ENCODE measurements around the gene MYRFL.
"Not testable (repeated sequence)": the region's sequence is repeated elsewhere in the genome, so short reads cannot be mapped to it uniquely, and the experiment has no call there.

Gene MYRFL

DNA sequence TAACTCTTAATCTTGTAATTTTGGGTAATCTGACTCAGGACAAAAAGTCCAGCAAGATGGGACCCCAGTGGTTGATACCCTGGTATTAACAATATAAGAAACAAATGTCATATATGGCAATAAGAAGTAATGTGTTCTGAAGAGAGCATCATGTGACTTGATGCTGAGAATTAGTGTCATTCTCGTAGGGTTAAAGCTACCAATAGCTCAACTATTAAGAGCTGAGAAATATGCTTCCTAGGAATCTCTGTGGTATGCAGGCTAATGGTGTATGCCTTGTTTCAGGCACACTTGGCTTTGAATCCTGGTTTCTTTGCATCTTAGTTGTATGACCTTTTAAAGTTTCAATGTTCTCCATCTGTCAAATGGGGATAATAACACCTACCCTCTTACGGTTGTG lies 9.1 kb downstream of the MYRFL start:
- Mint-ChIP-seq H3K9me3 (no peaks in the 10 kb centered on the region), H3K4me1 (ENCODE audit: low read depth) (no peaks in the 10 kb centered on the region), H3K27me3 (ENCODE audit: low read depth) (peaks cover 6% of the 10 kb centered on the region), H3K4me3 (no peak overlapping the region), H3K36me3 (ENCODE audit: low read depth) (no peaks in the 10 kb centered on the region), H3K27ac (no peak overlapping the region)

DNA sequence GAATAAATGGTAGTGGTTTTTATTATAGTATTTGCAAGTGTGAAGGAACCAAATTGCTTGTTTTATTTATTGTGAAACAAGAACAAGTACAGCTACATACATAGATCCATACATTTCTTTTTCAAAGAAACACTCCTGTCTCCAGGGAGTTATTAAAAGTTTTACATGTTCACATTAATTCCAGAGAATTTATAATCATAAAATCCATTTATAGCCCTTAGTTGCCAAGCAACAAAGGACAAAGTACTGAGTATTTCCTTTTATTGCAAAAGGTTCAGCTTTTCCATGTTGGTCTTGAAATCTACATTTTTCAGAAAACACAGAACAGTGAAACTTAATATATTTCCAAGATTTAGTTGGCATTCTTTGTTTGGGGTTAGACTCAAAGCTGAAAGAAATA lies 9.5 kb downstream of the MYRFL start:
- Mint-ChIP-seq H3K27me3 (ENCODE audit: low read depth) (peaks cover 5% of the 10 kb centered on the region), H3K36me3 (ENCODE audit: low read depth) (no peaks in the 10 kb centered on the region), H3K4me1 (ENCODE audit: low read depth) (no peaks in the 10 kb centered on the region), H3K27ac (no peak overlapping the region), H3K4me3 (no peak overlapping the region), H3K9me3 (no peaks in the 10 kb centered on the region)

DNA sequence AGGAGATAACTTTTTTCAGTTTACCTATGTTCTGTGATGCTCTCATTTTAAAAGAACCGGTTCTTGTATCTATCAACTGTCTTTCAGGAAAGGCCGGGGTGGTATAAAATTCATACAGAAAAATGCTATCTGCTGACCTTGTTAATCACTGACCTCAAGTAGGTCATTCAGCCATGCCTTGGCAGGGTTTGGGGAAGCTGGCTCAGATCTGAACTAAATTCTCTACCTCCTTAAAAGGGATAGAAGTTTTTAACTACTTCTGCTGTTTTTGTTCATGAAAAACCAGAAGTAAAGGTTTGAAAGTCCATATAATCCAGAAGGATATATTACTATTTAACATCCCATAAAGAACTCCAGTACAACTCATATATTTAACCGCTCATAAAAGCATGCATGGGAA lies 10.1 kb downstream of the MYRFL start:
- Mint-ChIP-seq H3K27ac (no peak overlapping the region), H3K36me3 (ENCODE audit: low read depth) (no peaks in the 10 kb centered on the region), H3K4me3 (no peak overlapping the region), H3K9me3 (no peaks in the 10 kb centered on the region), H3K27me3 (ENCODE audit: low read depth) (peaks cover 5% of the 10 kb centered on the region), H3K4me1 (ENCODE audit: low read depth) (no peaks in the 10 kb centered on the region)

DNA sequence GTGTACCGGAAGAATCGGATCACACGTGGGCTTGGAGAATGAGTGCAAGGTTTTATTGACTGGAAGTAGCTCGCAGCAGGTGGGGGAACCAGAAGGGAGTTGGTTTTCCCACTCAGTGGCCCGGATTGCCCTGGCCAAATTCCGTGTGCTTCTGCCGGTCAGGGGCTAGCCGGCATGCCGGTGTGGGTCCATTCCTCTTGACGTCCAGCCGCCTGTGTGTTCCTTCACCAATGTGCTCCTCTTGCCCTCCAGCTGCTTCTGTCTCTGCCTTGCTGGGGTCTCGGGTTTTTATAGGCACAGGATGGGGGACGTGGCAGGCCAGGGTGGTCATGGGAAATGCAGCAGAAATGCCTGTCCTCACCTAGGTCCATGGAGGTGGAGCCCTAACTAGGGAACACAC lies 11.0 kb downstream of the MYRFL start:
- Mint-ChIP-seq H3K9me3 (no peaks in the 10 kb centered on the region), H3K4me1 (ENCODE audit: low read depth) (no peaks in the 10 kb centered on the region), H3K27me3 (ENCODE audit: low read depth) (peaks cover 9% of the 10 kb centered on the region), H3K4me3 (no peak overlapping the region), H3K27ac (no peak overlapping the region), H3K36me3 (ENCODE audit: low read depth) (no peaks in the 10 kb centered on the region)

DNA sequence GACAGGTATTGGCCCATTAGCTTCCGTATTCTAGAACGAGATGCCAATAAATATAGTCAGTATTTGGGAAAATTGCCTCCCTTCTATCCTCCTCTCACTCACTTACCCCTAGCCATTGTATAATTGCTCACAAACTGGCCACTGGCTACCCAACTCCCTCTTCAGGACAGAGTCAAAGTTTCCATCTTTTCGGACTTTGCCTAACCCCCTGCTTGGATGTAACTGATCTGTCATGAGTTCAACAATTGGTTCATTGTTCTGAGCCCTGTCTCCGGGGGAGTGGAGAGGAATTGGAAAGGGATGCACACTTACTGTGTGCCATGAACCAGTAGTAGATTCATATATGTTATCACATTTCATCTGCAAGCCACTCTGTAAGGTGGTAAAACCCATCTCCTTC lies 12.2 kb downstream of the MYRFL start:
- no peak overlapping the region for H3K4me3 Mint-ChIP-seq
- no peaks in the 10 kb centered on the region for H3K4me1 Mint-ChIP-seq (ENCODE audit: low read depth)
- H3K27me3 Mint-ChIP-seq (ENCODE audit: low read depth) = peaks cover 9% of the 10 kb centered on the region
- no peaks in the 10 kb centered on the region for H3K36me3 Mint-ChIP-seq (ENCODE audit: low read depth)
- no peaks in the 10 kb centered on the region for H3K9me3 Mint-ChIP-seq
- H3K27ac Mint-ChIP-seq = no peak overlapping the region

DNA sequence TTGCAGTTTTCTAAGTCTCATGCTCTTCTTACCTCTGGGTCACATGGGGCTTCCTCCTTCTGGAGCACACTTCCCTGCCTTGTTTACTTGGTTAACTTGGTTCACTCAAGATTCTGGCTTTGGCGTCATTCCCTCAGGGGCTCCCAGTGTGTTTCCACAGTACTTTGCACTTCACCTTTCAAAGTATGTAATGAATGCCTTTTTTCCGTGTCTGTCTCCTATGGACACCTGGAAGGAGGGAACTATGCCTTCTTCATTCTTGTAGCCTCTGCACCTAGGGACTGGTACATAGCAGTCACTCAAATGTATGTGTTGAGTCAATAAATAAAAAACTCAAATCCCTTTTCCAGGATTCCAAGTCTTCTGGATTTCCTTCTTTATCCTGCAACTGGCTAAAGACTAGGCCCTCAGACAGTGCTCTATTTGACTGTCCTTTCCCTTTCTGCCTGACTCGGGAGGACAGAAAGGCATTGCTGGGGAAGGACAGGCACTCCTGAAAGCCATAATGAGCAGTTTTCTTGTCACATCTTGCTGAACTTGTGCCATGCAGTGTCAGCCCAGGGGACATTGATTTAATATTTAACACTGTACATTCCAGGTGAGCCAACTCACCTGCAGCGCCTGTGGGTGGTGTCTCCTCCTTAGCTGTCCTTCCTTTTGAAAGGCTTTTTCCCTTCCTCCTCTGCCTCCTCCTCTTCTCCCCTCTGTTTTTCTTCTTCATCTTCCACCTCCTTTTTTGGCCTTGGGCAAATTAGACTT lies 12.8 kb downstream of the MYRFL start:
- peaks cover 4% of the 10 kb centered on the region for H3K27me3 Mint-ChIP-seq (ENCODE audit: low read depth)
- no peak overlapping the region for H3K4me3 Mint-ChIP-seq
- no peak overlapping the region for H3K27ac Mint-ChIP-seq
- H3K9me3 Mint-ChIP-seq = no peaks in the 10 kb centered on the region
- H3K4me1 Mint-ChIP-seq (ENCODE audit: low read depth) = no peaks in the 10 kb centered on the region
- H3K36me3 Mint-ChIP-seq (ENCODE audit: low read depth) = no peaks in the 10 kb centered on the region

DNA sequence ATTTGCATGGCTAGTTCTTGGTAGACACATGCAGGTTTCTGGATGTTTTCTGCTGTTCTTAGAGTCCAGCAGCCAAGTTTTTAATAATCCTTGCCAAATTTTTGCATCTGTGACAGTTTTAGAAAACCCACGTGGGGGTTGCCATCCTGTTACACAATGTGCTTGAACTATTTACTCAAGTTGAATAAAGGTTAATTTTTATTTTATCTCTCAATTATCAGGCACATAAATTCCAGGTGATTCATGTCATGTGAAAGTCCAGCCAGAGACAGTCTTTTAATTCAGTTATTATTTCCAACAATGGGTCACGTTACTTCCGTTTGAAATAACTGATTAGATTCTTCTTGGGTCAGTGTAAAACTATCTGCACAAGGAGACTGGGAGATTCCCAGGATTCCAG lies 15.7 kb downstream of the MYRFL start:
- Mint-ChIP-seq H3K4me3 (no peak overlapping the region), H3K4me1 (ENCODE audit: low read depth) (no peaks in the 10 kb centered on the region), H3K36me3 (ENCODE audit: low read depth) (no peaks in the 10 kb centered on the region), H3K27me3 (ENCODE audit: low read depth) (peaks cover 4% of the 10 kb centered on the region), H3K27ac (no peak overlapping the region), H3K9me3 (no peaks in the 10 kb centered on the region)

DNA sequence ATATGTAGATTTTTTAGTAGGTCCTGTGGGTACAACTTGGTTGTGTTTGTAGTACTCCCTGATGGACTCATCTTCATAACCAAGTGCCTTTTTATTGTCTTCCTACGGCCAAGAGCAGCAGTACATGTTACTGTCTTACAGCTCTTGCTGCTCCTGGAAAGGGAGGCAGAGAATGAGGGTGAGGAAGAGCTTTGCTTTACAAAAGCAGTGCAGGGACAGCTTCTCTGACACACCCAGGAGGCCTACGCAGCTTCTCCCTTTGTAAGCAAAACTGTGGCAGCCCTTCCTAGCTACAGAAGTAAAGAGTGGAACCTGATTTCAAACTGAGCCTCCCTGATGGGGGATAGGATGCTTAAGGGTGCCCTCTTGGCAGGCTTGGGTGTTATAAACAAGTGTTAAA lies 18.6 kb downstream of the MYRFL start:
- Mint-ChIP-seq H3K4me3 (no peak overlapping the region), H3K27ac (no peak overlapping the region), H3K27me3 (ENCODE audit: low read depth) (peaks cover 4% of the 10 kb centered on the region), H3K9me3 (no peaks in the 10 kb centered on the region), H3K36me3 (ENCODE audit: low read depth) (no peaks in the 10 kb centered on the region), H3K4me1 (ENCODE audit: low read depth) (no peaks in the 10 kb centered on the region)

DNA sequence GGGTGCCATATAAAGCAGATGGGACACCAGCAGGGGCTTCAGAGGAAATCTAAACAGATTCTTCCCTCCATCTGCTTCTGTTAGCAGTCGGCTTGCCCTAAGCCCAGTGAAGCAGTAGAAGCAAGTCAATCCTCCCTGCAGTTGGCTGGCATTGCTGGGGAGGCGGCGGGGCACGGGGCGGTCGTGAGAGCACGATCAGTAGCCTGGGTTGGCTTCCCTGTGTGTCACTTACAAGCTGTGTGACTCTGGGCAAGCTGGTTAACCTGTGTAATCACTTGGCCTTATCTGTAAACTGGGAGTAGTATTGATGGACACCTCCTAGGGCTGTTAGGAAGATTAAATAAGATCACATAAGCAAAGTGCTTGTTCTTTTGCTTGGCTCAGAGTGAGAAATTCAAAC lies 19.4 kb downstream of the MYRFL start:
- Mint-ChIP-seq H3K36me3 (ENCODE audit: low read depth) (no peaks in the 10 kb centered on the region), H3K4me1 (ENCODE audit: low read depth) (no peaks in the 10 kb centered on the region), H3K27ac (no peak overlapping the region), H3K4me3 (no peak overlapping the region), H3K27me3 (ENCODE audit: low read depth) (peaks cover 4% of the 10 kb centered on the region), H3K9me3 (no peaks in the 10 kb centered on the region)

DNA sequence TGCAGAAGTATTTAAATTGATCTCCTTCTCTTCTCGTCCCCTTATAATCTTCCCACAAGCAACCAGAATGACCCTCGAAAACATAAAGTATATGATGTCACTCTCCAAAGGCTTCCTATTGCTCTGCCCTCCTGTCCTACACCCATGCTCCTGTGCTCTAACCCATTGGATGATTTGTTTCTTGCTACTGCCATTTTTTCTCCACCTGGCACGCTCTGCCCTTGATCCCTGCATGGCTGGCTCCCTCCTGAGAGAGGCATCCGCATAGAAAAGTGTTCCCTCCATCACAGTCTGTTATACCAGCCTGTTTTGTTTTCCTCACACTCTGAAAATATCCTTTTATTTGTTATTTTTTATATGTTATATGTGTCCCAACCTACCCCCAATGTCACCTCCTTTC lies 19.8 kb downstream of the MYRFL start:
- peaks cover 4% of the 10 kb centered on the region for H3K27me3 Mint-ChIP-seq (ENCODE audit: low read depth)
- no peaks in the 10 kb centered on the region for H3K4me1 Mint-ChIP-seq (ENCODE audit: low read depth)
- no peak overlapping the region for H3K4me3 Mint-ChIP-seq
- H3K36me3 Mint-ChIP-seq (ENCODE audit: low read depth) = no peaks in the 10 kb centered on the region
- H3K9me3 Mint-ChIP-seq = no peaks in the 10 kb centered on the region
- no peak overlapping the region for H3K27ac Mint-ChIP-seq

DNA sequence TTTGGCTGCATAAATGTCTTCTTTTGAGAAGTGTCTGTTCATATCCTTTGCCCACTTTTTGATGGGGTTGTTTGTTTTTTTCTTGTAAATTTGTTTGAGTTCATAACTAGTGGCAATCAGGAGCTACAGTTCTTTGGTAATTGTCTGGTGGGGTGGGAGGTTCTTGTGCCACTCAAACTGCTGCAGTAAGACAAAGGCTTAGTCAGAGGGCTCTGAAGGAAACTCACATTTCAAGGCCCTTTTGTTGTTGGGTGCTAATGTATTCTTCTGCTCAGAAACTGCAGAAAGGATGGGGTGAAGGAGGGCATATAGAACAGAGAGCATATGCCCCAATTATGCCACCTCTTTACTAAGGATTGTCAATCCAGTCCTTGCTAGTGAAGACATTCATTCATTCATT lies 21.9 kb downstream of the MYRFL start:
- H3K27me3 Mint-ChIP-seq (ENCODE audit: low read depth) = no peaks in the 10 kb centered on the region
- H3K27ac Mint-ChIP-seq = no peak overlapping the region
- no peaks in the 10 kb centered on the region for H3K4me1 Mint-ChIP-seq (ENCODE audit: low read depth)
- H3K9me3 Mint-ChIP-seq = no peaks in the 10 kb centered on the region
- no peak overlapping the region for H3K4me3 Mint-ChIP-seq
- H3K36me3 Mint-ChIP-seq (ENCODE audit: low read depth) = no peaks in the 10 kb centered on the region

DNA sequence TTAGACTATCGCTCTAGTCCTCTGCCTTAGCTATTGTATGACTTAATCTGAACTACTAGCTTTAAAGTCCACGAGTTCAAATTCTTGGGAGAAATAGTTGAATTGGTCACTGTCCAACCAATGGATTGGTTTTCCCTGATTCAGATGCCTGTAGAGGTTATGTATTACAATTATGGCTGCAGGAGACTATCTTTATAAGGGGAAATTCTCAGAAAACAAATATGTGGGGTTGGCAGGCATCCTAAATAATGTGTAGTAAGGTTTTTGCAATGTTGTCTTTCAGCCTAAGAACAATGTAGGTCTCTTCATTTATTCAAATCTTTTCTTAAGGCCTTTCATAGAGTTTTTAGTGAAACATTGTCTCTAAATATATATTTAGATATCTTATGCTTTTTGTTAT lies 26.9 kb downstream of the MYRFL start:
- H3K4me3 Mint-ChIP-seq = no peak overlapping the region
- peaks cover 4% of the 10 kb centered on the region for H3K9me3 Mint-ChIP-seq
- H3K27ac Mint-ChIP-seq = no peak overlapping the region
- H3K36me3 Mint-ChIP-seq (ENCODE audit: low read depth) = no peaks in the 10 kb centered on the region
- no peaks in the 10 kb centered on the region for H3K4me1 Mint-ChIP-seq (ENCODE audit: low read depth)
- no peaks in the 10 kb centered on the region for H3K27me3 Mint-ChIP-seq (ENCODE audit: low read depth)

DNA sequence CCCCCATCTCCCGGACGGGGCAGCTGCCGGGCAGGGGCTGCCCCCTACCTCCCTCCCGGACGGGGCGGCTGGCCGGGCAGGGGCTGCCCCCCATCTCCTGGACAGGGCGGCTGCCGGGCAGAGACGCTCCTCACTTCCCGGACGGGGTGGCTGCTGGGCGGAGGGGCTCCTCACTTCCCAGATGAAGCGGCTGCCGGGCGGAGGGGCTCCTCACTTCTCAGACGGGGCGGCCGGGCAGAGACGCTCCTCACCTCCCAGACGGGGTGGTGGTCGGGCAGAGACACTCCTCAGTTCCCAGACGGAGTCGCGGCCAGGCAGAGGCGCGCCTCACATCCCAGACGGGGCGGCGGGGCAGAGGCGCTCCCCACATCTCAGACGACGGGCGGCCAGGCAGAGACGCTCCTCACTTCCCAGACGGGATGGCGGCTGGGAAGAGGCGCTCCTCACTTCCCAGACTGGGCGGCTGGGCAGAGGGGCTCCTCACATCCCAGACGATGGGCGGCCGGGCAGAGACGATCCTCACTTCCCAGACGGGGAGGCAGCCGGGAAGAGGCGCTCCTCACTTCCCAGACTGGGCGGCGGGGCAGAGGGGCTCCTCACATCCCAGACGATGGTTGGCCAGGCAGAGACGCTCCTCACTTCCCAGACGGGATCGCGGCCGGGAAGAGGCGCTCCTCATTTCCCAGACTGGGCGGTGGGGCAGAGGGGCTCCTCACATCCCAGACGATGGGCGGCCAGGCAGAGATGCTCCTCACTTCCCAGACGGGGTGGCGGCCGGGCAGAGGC lies 28.3 kb downstream of the MYRFL start:
- H3K27ac Mint-ChIP-seq; H3K27me3 Mint-ChIP-seq (ENCODE audit: low read depth); H3K4me3 Mint-ChIP-seq; H3K36me3 Mint-ChIP-seq (ENCODE audit: low read depth); H3K4me1 Mint-ChIP-seq (ENCODE audit: low read depth); H3K9me3 Mint-ChIP-seq: not testable (repeated sequence)

DNA sequence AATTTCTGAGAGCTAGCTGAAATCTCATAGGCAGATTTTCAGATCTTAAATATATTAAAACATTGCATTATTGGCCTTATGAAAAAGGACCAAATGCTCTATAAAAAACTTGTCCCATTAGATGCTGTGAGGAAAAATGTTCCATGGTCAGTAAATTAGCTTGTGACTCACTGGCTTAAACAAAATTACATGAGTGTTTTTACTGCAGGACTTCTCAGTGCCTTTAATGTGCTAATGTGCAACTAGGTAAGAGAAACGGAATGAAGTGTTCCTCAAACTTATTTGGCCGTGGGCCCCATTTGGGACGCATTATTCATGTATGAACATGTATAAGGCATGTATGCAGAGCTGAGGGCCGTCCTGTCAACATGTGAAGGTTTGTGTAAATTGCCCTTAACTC lies 41.7 kb downstream of the MYRFL start:
- Mint-ChIP-seq H3K27ac (no peak overlapping the region), H3K36me3 (ENCODE audit: low read depth) (no peaks in the 10 kb centered on the region), H3K4me3 (no peak overlapping the region), H3K27me3 (ENCODE audit: low read depth) (no peaks in the 10 kb centered on the region), H3K4me1 (ENCODE audit: low read depth) (no peaks in the 10 kb centered on the region), H3K9me3 (no peaks in the 10 kb centered on the region)

DNA sequence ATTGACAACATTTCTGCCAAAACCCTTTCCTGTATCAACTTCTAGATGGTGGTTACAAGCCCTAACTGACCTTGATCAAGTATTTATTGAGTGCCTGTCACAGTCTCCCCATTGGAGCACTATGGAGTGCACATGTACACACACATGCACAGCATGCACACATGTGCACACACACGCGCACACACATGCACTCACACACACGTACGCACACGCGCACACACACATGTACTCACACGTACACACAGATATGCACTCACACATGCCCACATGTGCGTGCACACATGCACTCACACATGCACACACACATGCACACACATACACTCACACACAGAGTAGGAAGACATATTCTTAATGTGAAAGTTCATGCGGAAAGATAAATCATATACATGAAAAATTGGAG lies 43.7 kb downstream of the MYRFL start:
- peaks cover 4% of the 10 kb centered on the region for H3K27me3 Mint-ChIP-seq (ENCODE audit: low read depth)
- H3K9me3 Mint-ChIP-seq = no peaks in the 10 kb centered on the region
- H3K4me3 Mint-ChIP-seq = no peak overlapping the region
- no peak overlapping the region for H3K27ac Mint-ChIP-seq
- H3K4me1 Mint-ChIP-seq (ENCODE audit: low read depth) = no peaks in the 10 kb centered on the region
- H3K36me3 Mint-ChIP-seq (ENCODE audit: low read depth) = no peaks in the 10 kb centered on the region
